Vagina (tissue), 2 donors: ENCODE results near the gene LIN37. TPM values are rescaled to one million over a fixed set of nuclear protein-coding genes. Genes with fewer than 3 reads are reported as not detected.

Experiments
- DNase-seq, 2 donors: peaks; one replicate each; pipeline ENCODE4 v3.0.0-alpha.2; 2017; ENCODE audit errors: extremely low spot score in 2 of 2
- H3K27ac ChIP-seq: fragments of 200-600 bp; sonication (generic); one replicate; pipeline ENCODE4 v1.5.1; 2019
- H3K27me3 ChIP-seq: fragments of 200-600 bp; sonication (generic); one replicate; pipeline ENCODE4 v1.5.1; 2019
- H3K36me3 ChIP-seq, 2 donors: fragments of 200-600 bp; sonication (generic); one replicate each; pipeline ENCODE4 v1.5.1; 2017 to 2019
- H3K4me1 ChIP-seq: fragments of 200-600 bp; sonication (generic); one replicate; pipeline ENCODE4 v1.5.1; 2019
- H3K4me3 ChIP-seq, 2 donors: fragments of 200-600 bp; sonication (generic); 1 replicate in 1 of 2; 2 replicates in 1 of 2; pipeline ENCODE4 v1.5.1; 2016 to 2019
- H3K9me3 ChIP-seq: fragments of 200-600 bp; sonication (generic); one replicate; pipeline ENCODE4 v1.5.1; 2019
- POLR2A ChIP-seq, 2 donors: fragments of 450-650 bp; IDR thresholded peaks; one replicate each; pipeline ENCODE4 v1.6.1; 2017; ENCODE audit warnings: antibody characterized with exemption in 2 of 2, mild to moderate bottlenecking in 2 of 2, moderate library complexity in 2 of 2
- POLR2AphosphoS5 ChIP-seq, 2 donors: sonication (generic); formaldehyde crosslinking; IDR thresholded peaks; one replicate each; pipeline ENCODE4 v1.9.0; 2017; ENCODE audit warnings: antibody characterized with exemption in 2 of 2, mild to moderate bottlenecking in 2 of 2, low read depth in 1 of 2; ENCODE audit not compliant: insufficient read depth in 1 of 2
- intact Hi-C: fragments of 100-400 bp; cut with DNase I; formaldehyde crosslinking; loops from one replicate; pipeline ENCODE4 v1.15.1; 2023
- total RNA-seq: library from RNA; depleted of rRNA; stranded (reverse); fragments of >200 nt; gene quantifications from one replicate; pipeline ENCODE4 v1.2.3, GENCODE V29; 2016
- TF ChIP-seq, protein P1 (sequence below), 3 experiments: fragments of 450-650 bp in 2 of 3; fragments of 200-600 bp in 1 of 3; sonication (generic) in 1 of 3; IDR thresholded peaks; one replicate each; pipeline ENCODE4 v1.5.1; 2017 to 2019; ENCODE audit warnings: antibody characterized with exemption in 3 of 3, mild to moderate bottlenecking in 2 of 3, moderate library complexity in 2 of 3

LIN37 gene
- total RNA-seq, 1 donor from 2014 or later = 11.3 TPM

- H3K27ac ChIP-seq = no peak overlapping the region
- peaks cover 26% of the 10 kb centered on the region for H3K4me1 ChIP-seq
- H3K4me3 ChIP-seq = no peak overlapping the region
- no peaks in the 10 kb centered on the region for H3K9me3 ChIP-seq
- no peak for DNase-seq
- peaks cover 0 to 2% of the 10 kb centered on the region in 2 donors for H3K36me3 ChIP-seq
- intact Hi-C loops = loop anchor here (5.0 to 10.0 kb wide), 2 partner anchors 167 to 220 kb away; partner anchors contain the start of genes LRFN3 and TMEM147
- TF ChIP-seq POLR2A (IDR thresholded peaks at IDR 0.05) (no peak), POLR2AphosphoS5 (IDR thresholded peaks at IDR 0.05; ENCODE audit: insufficient read depth in 1 of 2, low read depth in 1 of 2) (no peak)
- TF ChIP-seq, protein P1, sequence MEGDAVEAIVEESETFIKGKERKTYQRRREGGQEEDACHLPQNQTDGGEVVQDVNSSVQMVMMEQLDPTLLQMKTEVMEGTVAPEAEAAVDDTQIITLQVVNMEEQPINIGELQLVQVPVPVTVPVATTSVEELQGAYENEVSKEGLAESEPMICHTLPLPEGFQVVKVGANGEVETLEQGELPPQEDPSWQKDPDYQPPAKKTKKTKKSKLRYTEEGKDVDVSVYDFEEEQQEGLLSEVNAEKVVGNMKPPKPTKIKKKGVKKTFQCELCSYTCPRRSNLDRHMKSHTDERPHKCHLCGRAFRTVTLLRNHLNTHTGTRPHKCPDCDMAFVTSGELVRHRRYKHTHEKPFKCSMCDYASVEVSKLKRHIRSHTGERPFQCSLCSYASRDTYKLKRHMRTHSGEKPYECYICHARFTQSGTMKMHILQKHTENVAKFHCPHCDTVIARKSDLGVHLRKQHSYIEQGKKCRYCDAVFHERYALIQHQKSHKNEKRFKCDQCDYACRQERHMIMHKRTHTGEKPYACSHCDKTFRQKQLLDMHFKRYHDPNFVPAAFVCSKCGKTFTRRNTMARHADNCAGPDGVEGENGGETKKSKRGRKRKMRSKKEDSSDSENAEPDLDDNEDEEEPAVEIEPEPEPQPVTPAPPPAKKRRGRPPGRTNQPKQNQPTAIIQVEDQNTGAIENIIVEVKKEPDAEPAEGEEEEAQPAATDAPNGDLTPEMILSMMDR (IDR thresholded peaks at IDR 0.05) = no peak
- H3K27me3 ChIP-seq = no peaks in the 10 kb centered on the region
Measured at GRCh38 chr19:35714601-35715354, 33.6 kb upstream of the LIN37 start.

- H3K4me1 ChIP-seq = peaks cover 30% of the 10 kb centered on the region
- peak overlapping the region; percentile 85 for H3K27ac ChIP-seq
- H3K27me3 ChIP-seq = no peaks in the 10 kb centered on the region
- DNase-seq = no peak
- intact Hi-C loops = loop anchor here (5.0 to 10.0 kb wide), 2 partner anchors 168 to 219 kb away; partner anchors contain the start of genes LRFN3 and TMEM147
- H3K4me3 ChIP-seq = peak overlapping the region in 1 of 2 donors; percentile 67
- no peaks in the 10 kb centered on the region for H3K9me3 ChIP-seq
- peaks cover 0 to 5% of the 10 kb centered on the region in 2 donors for H3K36me3 ChIP-seq
- TF ChIP-seq POLR2A (IDR thresholded peaks at IDR 0.05) (no peak), POLR2AphosphoS5 (IDR thresholded peaks at IDR 0.05; ENCODE audit: insufficient read depth in 1 of 2, low read depth in 1 of 2) (no peak)
- TF ChIP-seq, protein P1 (IDR thresholded peaks at IDR 0.05) = no peak
Measured at GRCh38 chr19:35715355-35715809, 33.0 kb upstream of the LIN37 start.

- Histone ChIP-seq H3K9me3 (no peaks in the 10 kb centered on the region), H3K36me3 (peaks cover 0 to 12% of the 10 kb centered on the region in 2 donors), H3K27me3 (no peaks in the 10 kb centered on the region), H3K4me3 (peak overlapping the region; percentile 67 to 86), H3K4me1 (peaks cover 30% of the 10 kb centered on the region), H3K27ac (peak overlapping the region; percentile 85)
- DNase-seq = no peak
- intact Hi-C loops = loop anchor here (5.0 to 10.0 kb wide), 2 partner anchors 169 to 219 kb away; partner anchors contain the start of genes LRFN3 and TMEM147
- TF ChIP-seq POLR2AphosphoS5 (IDR thresholded peaks at IDR 0.05; ENCODE audit: insufficient read depth in 1 of 2, low read depth in 1 of 2) (no peak), POLR2A (IDR thresholded peaks at IDR 0.05) (no peak)
- TF ChIP-seq, protein P1 (IDR thresholded peaks at IDR 0.05) = no peak
Measured at GRCh38 chr19:35715981-35716800, 32.2 kb upstream of the LIN37 start.

DNA sequence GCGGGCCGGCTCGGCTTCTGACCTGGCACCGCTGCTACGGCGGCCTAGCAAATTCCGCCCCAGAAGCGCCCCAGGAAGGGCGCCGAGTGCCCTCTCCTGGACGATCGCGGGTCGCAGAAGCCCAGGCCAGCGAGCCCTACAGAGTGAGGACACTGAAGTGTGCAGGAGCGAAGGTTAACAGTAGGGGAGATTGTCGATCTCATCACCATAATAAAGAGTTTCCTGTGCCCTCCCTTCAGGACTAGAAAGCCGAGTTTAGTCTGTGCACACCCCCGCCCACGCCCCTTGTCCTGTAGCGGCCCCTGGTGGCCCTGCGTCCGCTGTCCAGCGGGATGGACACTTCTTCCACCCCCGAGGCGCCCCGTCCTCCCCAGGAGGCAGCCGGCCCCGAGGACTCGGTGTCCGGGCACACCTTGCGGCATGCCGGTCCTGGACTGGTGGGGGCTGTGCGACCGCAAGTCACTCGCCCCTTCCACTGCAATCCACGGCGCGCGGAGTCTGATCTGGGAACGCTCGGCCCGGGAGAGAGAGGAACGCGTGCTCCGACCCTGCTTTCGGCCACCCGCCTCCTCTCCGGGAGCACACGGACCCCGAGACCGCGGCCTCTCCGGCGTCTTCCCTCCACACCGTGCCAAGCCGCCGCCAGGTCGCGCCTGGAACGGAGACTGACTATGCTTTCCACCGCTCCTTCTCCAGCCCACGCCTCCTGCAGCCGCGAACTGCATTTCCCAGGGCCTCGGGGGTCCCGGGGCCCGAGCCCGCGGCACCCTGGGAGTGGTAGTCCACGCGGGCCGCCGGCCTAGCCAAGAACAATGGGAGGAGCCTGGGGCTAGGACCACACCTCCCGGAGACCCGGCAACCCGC, 31.3 kb upstream of the LIN37 start:
- peak in 1 of 2 donors; percentile 95 for DNase-seq
- peak in 1 of 2 donors; percentile 27 for TF ChIP-seq POLR2A (IDR thresholded peaks at IDR 0.05)
- TF ChIP-seq, protein P1 (IDR thresholded peaks at IDR 0.05) = peak; percentile 59 to 94 (median 93)
- peak; percentile 68 to 72 for TF ChIP-seq POLR2AphosphoS5 (IDR thresholded peaks at IDR 0.05; ENCODE audit: insufficient read depth in 1 of 2, low read depth in 1 of 2)
- Histone ChIP-seq H3K4me1 (peaks cover 30% of the 10 kb centered on the region), H3K27me3 (no peaks in the 10 kb centered on the region), H3K27ac (peak overlapping the region; percentile 85), H3K36me3 (peaks cover 0 to 20% of the 10 kb centered on the region in 2 donors), H3K4me3 (peak overlapping the region; percentile 67 to 86), H3K9me3 (no peaks in the 10 kb centered on the region)
- intact Hi-C loops = loop anchor here (5.0 to 10.0 kb wide), 2 partner anchors 170 to 218 kb away; partner anchors contain the start of genes LRFN3 and TMEM147
